ENCODE measurements around the gene TIPIN.

Gene TIPIN

GRCh38 chr15:66296186-66296585, 60.3 kb downstream of the TIPIN start:
- DNase-seq = no peak

- no peak for DNase-seq
Observed at GRCh38 chr15:66294932-66295235, 61.6 kb downstream of the TIPIN start.

GRCh38 chr15:66294157-66294931, 62.1 kb downstream of the TIPIN start:
- DNase-seq = peak in 1 of 2 experiments; percentile 4

GRCh38 chr15:66293419-66294156, 62.9 kb downstream of the TIPIN start, which contains the start of gene DIS3L:
Gene DIS3L, plus strand, starts transcription at chr15:66293568. Its CDS starts 29 bp downstream, at chr15:66293597.
- DNase-seq = peak; percentile 46 to 67

- DNase-seq = no peak
Observed at GRCh38 chr15:66292571-66293418, 63.7 kb downstream of the TIPIN start.

GRCh38 chr15:66291816-66292570, 64.5 kb downstream of the TIPIN start:
- no peak for DNase-seq

GRCh38 chr15:66290518-66290917, 66.0 kb downstream of the TIPIN start:
- DNase-seq = no peak

GRCh38 chr15:66290007-66290406, 66.5 kb downstream of the TIPIN start:
- DNase-seq = no peak

- no peak for DNase-seq
Observed at GRCh38 chr15:66288551-66289185, 67.8 kb downstream of the TIPIN start.

- DNase-seq = no peak
Observed at GRCh38 chr15:66288093-66288492, 68.4 kb downstream of the TIPIN start.

GRCh38 chr15:66287461-66288057, 68.9 kb downstream of the TIPIN start:
- no peak for DNase-seq

Data from stimulated activated CD4-positive, alpha-beta T cell treated with anti-CD3 and anti-CD28 coated beads, Interleukin-4, amount 100 ng/mL, for 4 hours (primary cell).